Measurements from ENCODE around the gene ENDOV.

Gene ENDOV

DNA sequence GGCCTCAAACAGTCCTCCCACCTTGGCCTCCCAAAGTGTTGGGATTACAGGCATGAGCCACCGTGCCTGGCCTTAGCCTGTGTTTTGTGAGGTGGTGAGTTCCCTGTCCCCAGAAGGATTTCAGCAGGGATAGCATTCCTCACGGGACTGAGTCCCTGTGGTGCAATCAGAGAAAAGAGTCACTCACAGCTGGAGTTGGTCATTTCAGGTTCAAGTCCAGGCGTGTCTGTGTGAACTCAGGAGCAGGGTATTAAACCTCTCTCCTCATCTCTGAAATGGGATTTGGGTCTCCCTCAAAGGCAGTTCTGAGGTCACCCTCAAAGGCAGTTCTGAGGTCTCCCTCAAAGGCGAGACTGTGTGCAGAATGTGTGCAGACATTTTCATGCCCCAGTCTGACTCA lies 32.8 kb downstream of the ENDOV start:
- no peak for DNase-seq

- no peak for DNase-seq
These were observed 34.4 kb downstream of the ENDOV start for GRCh38 chr17:80449194-80449929.

- DNase-seq, result peak in 1 of 51 donors; percentile 56
These were observed 35.1 kb downstream of the ENDOV start for GRCh38 chr17:80449930-80450576.

- no peak for DNase-seq
These were observed 36.3 kb downstream of the ENDOV start for GRCh38 chr17:80451104-80451775.

DNA sequence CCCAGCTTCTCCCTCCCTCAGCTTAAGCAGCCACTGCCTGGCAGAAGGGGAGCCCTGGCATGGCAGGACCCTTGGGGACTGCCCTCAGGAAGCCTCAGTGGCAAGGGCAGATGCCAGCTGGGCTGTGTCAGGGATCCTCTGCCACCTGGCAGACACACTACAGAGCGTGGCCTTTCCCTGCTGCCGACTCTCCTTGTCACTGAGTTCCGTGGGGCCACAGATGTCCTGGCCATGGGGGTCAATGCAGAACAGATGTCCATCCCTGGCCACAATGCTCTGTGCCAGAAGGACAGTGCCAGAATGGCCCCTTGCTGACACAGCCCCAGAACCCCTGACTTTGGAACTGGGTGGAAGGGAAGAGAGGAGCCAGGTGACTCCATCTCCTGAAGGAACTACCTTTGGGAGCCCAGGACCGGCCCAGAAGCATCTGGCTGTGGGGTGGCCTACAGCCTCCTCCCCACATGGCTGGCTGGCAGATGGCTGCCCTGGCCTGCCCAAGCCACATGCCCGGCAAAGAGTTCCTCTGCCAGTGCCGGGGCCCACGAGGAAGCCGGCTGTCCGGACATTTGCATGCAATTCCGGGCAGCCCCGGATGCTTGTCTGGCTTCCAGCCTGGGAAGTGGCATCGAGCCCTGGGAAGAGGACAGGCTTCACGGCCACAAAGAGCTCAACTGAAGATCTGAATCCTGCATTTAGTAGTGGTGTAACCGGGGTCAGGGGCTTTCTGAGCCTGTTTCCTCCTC lies 37.4 kb downstream of the ENDOV start:
- peak in 2 of 51 donors; percentile 28 to 36 for DNase-seq

- DNase-seq, result no peak
These were observed 38.4 kb downstream of the ENDOV start for GRCh38 chr17:80453126-80453997.

GRCh38 chr17:80453998-80454556 lies 39.1 kb downstream of the ENDOV start:
- DNase-seq, result no peak

GRCh38 chr17:80454557-80455335 lies 39.8 kb downstream of the ENDOV start:
- DNase-seq, result peak; percentile 34 to 99 (median 93)

DNA sequence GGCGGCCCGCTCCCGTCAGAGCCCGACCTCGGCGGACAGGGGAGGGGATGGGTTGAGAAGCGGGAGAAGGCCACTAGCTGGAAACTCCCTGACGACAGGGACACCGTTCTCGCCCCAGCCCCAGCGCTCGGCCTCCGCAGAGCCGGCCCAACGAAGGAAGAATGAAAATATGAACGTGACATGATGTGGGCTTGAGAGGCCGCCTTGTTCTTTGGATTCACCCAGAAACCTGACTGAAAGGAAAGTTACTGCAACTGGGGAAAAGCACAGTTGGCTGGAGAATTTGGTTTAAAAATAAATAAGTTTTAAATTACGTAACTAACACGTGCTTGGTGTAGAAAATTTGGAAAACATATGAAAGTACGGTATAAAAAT lies 40.4 kb downstream of the ENDOV start:
- peak in 3 of 51 donors; percentile 55 to 64 (median 56) for DNase-seq

DNA sequence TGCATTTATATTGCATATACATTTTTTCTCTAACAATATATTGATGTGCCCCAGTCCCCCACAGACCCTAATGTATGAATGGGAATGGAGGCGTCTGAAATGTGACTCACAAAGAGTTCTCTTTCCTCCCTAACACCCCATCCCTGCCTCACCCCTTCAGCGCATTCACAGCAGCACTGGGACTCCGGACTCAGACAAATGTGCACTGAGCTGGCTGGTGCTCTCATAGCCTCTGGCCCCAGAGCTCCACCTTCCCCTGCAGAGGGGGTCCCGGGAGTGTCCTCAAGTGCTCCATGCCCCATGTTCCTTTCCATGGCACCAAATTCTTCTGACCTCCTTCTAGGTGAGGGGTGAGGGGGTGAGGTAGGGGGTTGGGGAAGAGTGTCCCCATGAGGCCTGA lies 40.8 kb downstream of the ENDOV start:
- DNase-seq, result peak in 1 of 51 donors; percentile 33

DNA sequence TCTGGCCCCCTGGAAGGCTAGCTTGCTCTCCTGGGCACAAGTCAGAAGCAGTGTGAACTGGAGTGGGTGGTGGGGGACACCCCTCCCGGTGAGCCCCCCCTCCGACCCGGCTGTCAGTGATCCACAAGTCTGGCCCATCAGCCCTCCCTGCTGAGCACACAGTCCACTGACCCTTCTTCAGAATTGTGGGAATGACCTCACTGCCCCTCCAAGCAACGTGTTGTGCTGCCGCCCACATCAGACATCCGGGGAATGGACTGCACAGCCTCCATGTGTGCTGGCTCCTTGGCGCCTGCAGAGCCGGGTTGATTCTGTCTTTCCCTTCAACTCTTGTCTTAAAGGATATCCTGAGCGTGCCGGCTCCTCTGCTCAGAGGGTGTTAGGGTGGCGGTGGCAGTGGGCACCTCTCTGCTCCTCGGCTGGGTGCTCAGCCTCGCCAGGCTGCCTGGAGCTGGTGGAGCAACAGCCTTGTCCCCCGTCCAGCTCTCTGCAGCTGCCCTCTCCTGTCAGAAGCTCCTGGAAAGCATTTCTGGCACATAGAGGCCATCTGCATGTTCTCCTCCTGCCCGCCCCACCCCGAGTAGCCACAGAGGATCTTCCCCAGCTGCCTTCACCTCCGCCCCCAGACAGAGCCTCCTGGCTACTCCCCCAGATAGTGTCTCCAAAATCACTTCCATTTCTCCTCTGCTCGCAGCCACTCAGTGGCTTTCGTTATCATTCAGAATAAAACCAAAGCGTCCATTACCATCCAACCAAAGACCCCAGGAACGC lies 41.7 kb downstream of the ENDOV start:
- no peak for DNase-seq

DNA sequence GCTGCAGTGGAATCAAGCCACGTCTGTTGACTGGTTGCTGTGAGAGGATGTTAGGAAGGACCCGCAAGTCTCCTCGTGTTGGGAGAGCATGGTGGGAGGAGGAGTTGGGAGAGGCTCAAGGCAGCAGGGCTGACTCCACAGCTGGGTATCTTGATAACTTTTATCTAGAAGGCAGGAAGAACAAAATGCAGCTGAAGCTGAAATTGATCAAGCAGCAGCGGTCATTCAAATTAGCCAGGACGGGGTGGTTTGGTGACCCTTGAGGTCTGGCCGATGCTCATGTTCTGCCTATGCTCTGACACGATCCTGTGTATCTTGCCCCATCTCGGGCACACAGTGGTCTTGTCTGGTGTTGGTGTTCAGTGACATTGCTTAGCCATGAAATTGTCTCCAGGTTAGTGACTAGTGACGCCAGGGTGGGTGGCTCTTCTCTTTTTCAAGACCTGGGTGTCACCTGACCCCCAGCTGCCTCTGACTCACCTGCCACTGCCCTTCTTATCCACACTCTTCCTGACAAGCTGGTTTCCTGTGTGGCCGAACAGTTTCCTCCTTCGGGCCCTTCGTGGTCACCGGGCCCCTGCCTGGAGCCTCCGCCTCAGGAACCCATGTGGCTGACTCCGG lies 42.4 kb downstream of the ENDOV start:
- DNase-seq, result no peak

DNA sequence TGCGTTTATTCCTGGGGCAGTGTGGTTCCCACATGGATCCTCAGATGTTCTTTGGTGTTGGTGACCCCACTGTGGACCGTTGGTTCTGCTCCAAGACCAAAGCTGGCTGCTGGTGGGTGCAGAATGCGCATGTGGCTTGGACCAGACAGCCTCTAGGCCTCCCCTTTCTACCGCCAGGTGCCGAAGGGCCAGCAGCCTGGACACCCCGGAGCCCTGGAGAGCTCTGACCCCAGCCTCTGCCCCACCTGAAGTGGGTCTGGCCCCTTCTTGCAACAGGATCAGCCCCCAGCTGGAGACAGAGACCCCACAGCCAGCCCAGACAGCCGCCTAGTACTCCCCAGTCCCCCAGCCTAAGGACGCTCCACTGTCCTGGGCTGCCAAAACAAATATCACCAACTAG lies 43.0 kb downstream of the ENDOV start:
- no peak for DNase-seq

- DNase-seq, result no peak
These were observed 44.3 kb downstream of the ENDOV start for GRCh38 chr17:80459234-80459633.

GRCh38 chr17:80460429-80460834 lies 45.5 kb downstream of the ENDOV start:
- DNase-seq, result peak in 9 of 51 donors; percentile 10 to 48 (median 17)

DNA sequence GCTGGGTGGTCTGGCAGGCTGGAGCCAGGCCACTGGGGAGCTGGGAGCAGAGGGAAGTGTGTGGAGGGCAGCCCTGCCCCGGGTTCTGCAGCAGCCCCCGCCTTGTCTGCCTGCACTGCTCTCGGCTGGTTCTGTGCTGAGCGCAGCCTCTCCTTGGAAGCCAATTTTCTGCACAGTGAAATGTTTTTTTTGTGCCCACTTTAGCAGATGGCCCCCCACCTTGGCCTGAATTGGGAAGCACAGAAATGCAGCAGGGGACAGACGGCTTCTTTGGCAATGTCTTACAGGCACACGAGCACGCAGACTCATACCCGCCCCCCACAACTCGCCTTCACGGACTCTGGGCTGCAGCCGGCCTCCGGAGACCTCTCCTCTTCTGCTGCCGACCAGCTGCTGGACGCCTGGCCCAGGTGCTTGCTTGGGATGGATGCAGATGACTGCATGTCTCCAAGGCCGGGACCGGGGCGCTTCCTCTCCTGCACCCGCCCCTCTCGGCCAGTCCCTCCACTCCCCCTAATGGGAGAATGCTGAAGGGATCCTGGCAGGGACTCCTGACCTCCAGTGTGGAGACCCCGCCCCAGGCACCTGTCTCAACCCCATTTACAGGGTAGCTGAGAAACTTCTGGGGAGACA lies 46.7 kb downstream of the ENDOV start:
- no peak for DNase-seq

DNA sequence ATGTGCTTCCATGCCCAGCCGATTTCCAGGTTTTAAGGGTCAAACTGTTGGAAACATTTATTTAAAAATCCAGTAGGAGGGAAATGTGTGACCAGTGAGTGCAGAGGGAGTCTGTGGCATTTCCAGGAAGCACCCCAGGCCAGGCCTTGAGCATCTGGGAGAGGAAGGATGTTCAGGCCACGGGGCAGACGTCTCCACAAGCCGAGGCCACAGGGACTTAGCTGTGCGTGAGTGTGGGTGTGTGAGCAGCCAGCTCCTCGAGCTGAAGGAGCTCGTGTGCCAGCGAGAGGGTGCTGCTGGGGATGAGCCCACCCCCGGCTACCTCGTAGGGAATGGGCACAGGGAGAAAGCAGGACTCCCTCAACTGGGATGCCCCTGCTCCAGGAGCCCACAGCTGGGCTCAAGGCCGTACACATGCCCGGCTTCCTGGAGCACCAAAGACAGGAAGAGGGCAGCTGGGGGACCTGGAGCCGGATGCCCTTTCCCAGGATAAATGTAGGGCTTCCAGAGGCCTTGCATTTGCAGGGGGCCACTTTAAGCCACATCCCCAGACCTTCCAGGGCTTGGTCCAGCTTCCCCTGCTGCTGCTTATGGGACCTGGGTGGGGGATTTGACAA lies 48.9 kb downstream of the ENDOV start:
- no peak for DNase-seq

Measured in hypothalamus (tissue), 51 donors.